ENCODE measurements around the gene KRT15. TPM values are rescaled to one million over a fixed set of nuclear protein-coding genes. Genes with fewer than 3 reads are reported as not detected.

Gene KRT15
- total and polyA plus RNA-seq, 10 of the 15 experiments (the other 5 are each of a cell fraction or from before 2014, with no cell fraction given): 0.06 to 0.17 TPM; not detected in 8

DNA sequence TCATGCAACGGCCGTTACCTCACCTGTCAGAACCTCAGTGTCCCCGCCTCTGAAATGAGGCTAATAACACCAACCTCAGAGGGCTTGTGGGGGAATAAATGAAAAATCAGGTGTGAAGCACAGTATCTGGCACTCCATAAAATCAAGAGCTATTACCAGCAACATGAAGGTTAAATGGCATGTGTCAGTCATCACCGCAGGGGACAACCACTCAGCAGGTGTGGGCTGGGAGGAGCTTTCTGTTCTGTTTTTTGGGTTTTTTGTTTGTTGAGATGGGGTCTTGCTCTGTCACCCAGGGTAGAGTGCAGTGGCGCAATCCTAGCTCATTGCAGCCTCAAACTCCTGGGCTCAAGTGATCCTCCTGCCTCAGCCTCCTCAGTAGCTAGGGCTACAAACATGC lies 26.2 kb upstream of the KRT15 start:
- DNase-seq (ENCODE audit: low read depth, low spot score): no peak
- Histone ChIP-seq H3K9me3 (replicated peaks; ENCODE audit: control insufficient read depth, insufficient read depth, low read length) (no peaks in the 10 kb centered on the region; the same call in 2 of the 3 replicates), H4K20me1 (ENCODE audit: control insufficient read depth, insufficient read depth) (no peaks in the 10 kb centered on the region), H3K36me3 (ENCODE audit: control insufficient read depth in 2 of 2, insufficient read depth in 2 of 2, low read length in 1 of 2) (no peaks in the 10 kb centered on the region), H3K9ac (ENCODE audit: control insufficient read depth, insufficient read depth, low read length) (no peak overlapping the region), H3K4me1 (ENCODE audit: control insufficient read depth, insufficient read depth, low read length) (no peaks in the 10 kb centered on the region), H3K79me2 (ENCODE audit: control insufficient read depth, insufficient read depth, low read length) (no peaks in the 10 kb centered on the region), H3K27ac (ENCODE audit: control insufficient read depth, insufficient read depth) (no peak overlapping the region), H3K27me3 (replicated peaks in 1 of 2; ENCODE audit: control insufficient read depth in 2 of 2, insufficient read depth in 2 of 2, low read length in 1 of 2) (no peaks in the 10 kb centered on the region; a peak in 2 of 4 replicates), H3K4me2 (ENCODE audit: control insufficient read depth, insufficient read depth) (no peak overlapping the region), H3K4me3 (no peak overlapping the region), H2AFZ (ENCODE audit: control insufficient read depth, low read depth, low read length) (no peak overlapping the region)
- no TSS peak for BruUV-seq (replicated peaks)
- 31% methylated on average over 5 of the region's 5 CpGs for WGBS (ENCODE audit: insufficient coverage, insufficient replicate concordance, low lambda C conversion rate, missing lambda C conversion rate)
- ChIA-PET POLR2A (no interaction called here), CTCF (interaction anchor here (0.6 to 1.9 kb wide), 4 partner anchors 104 to 1192 kb away, joined by 3 to 5 read pairs (median 3); no protein-coding TSS in a partner anchor), RAD21 (ENCODE audit: unreplicated experiment) (interaction anchor here (1.2 kb wide), 1 partner anchor 8 kb away, joined by 4 read pairs; no protein-coding TSS in a partner anchor), SMC1A (ENCODE audit: uncharacterized antibody, unreplicated experiment) (interaction anchor here (0.7 to 1.0 kb wide), 3 partner anchors 21 to 123 kb away, joined by 3 read pairs; no protein-coding TSS in a partner anchor)
- no peak for FAIRE-seq
- intact Hi-C loops (cut with micrococcal nuclease; ENCODE audit: unreplicated experiment) (no loop called here), in situ Hi-C loops (cut with MboI) (loop anchor here (5.0 kb wide), 2 partner anchors 117 to 638 kb away; no protein-coding TSS in a partner anchor)
- ATAC-seq: no peak
- TF ChIP-seq, protein P1, sequence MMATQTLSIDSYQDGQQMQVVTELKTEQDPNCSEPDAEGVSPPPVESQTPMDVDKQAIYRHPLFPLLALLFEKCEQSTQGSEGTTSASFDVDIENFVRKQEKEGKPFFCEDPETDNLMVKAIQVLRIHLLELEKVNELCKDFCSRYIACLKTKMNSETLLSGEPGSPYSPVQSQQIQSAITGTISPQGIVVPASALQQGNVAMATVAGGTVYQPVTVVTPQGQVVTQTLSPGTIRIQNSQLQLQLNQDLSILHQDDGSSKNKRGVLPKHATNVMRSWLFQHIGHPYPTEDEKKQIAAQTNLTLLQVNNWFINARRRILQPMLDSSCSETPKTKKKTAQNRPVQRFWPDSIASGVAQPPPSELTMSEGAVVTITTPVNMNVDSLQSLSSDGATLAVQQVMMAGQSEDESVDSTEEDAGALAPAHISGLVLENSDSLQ (IDR thresholded peaks at IDR 0.05): 0 out of 2 replicates have a peak, but pooled peaks have one; percentile 18
- TF ChIP-seq EZH2 (IDR thresholded peaks at IDR 0.05; ENCODE audit: borderline replicate concordance, control insufficient read depth, low read depth, low read length): no peak

DNA sequence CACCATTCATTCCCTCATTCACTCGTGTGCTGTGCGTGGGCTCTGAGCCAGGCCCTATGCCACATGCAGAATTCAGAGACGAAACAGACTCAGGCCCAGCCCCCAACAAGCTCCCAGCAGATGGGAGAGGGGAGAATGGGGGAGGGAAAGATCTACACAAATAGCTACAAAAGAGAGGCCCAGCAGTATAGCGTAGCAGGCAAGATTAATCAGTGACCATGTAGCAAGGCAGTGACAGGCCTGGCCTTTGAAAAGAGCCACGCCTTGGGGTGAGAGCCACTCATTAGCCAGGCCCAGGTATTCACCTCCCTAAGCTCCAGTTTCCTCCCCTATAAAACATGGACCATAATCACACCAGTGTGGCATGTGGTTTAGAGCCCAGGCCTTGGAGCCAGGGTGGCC lies 25.8 kb upstream of the KRT15 start:
- ChIA-PET SMC1A (ENCODE audit: uncharacterized antibody, unreplicated experiment) (interaction anchor here (0.7 to 1.0 kb wide), 2 partner anchors 118 to 123 kb away, joined by 3 read pairs; no protein-coding TSS in a partner anchor), CTCF (interaction anchor here (1.0 to 1.9 kb wide), 3 partner anchors 105 to 687 kb away, joined by 3 to 5 read pairs (median 3); no protein-coding TSS in a partner anchor), POLR2A (no interaction called here), RAD21 (ENCODE audit: unreplicated experiment) (interaction anchor here (1.2 kb wide), 1 partner anchor 9 kb away, joined by 4 read pairs; no protein-coding TSS in a partner anchor)
- Histone ChIP-seq H3K27me3 (replicated peaks in 1 of 2; ENCODE audit: control insufficient read depth in 2 of 2, insufficient read depth in 2 of 2, low read length in 1 of 2) (no peaks in the 10 kb centered on the region; a peak in 3 of 4 replicates), H3K4me3 (no peak overlapping the region), H3K27ac (ENCODE audit: control insufficient read depth, insufficient read depth) (no peak overlapping the region), H3K36me3 (ENCODE audit: control insufficient read depth in 2 of 2, insufficient read depth in 2 of 2, low read length in 1 of 2) (no peaks in the 10 kb centered on the region), H3K9ac (ENCODE audit: control insufficient read depth, insufficient read depth, low read length) (no peak overlapping the region), H4K20me1 (ENCODE audit: control insufficient read depth, insufficient read depth) (no peaks in the 10 kb centered on the region), H2AFZ (ENCODE audit: control insufficient read depth, low read depth, low read length) (no peak overlapping the region), H3K4me2 (ENCODE audit: control insufficient read depth, insufficient read depth) (no peak overlapping the region), H3K9me3 (replicated peaks; ENCODE audit: control insufficient read depth, insufficient read depth, low read length) (no peaks in the 10 kb centered on the region; the same call in 2 of the 3 replicates), H3K4me1 (ENCODE audit: control insufficient read depth, insufficient read depth, low read length) (no peaks in the 10 kb centered on the region), H3K79me2 (ENCODE audit: control insufficient read depth, insufficient read depth, low read length) (no peaks in the 10 kb centered on the region)
- no peak for DNase-seq (ENCODE audit: low read depth, low spot score)
- no TSS peak for BruUV-seq (replicated peaks)
- in situ Hi-C loops (cut with MboI): no loop called here
- ATAC-seq: no peak
- 4% methylated on average over 5 of the region's 5 CpGs for WGBS (ENCODE audit: insufficient coverage, insufficient replicate concordance, low lambda C conversion rate, missing lambda C conversion rate)
- no peak for FAIRE-seq
- intact Hi-C loops (cut with micrococcal nuclease; ENCODE audit: unreplicated experiment): no loop called here
- TF ChIP-seq MEF2B (IDR thresholded peaks at IDR 0.05; ENCODE audit: partially characterized antibody, poor library complexity, severe bottlenecking): no peak
- TF ChIP-seq, protein P2, sequence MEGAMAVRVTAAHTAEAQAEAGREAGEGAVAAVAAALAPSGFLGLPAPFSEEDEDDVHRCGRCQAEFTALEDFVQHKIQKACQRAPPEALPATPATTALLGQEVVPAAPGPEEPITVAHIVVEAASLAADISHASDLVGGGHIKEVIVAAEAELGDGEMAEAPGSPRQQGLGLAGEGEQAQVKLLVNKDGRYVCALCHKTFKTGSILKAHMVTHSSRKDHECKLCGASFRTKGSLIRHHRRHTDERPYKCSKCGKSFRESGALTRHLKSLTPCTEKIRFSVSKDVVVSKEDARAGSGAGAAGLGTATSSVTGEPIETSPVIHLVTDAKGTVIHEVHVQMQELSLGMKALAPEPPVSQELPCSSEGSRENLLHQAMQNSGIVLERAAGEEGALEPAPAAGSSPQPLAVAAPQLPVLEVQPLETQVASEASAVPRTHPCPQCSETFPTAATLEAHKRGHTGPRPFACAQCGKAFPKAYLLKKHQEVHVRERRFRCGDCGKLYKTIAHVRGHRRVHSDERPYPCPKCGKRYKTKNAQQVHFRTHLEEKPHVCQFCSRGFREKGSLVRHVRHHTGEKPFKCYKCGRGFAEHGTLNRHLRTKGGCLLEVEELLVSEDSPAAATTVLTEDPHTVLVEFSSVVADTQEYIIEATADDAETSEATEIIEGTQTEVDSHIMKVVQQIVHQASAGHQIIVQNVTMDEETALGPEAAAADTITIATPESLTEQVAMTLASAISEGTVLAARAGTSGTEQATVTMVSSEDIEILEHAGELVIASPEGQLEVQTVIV (IDR thresholded peaks at IDR 0.05; ENCODE audit: borderline replicate concordance, partially characterized antibody): no peak
- no peak for TF ChIP-seq JUNB (IDR thresholded peaks at IDR 0.05)
- TF ChIP-seq MYC (IDR thresholded peaks at IDR 0.05; ENCODE audit: insufficient read depth, insufficient read length, insufficient replicate concordance, low read length, severe bottlenecking): no peak
- TF ChIP-seq MTA2 (IDR thresholded peaks at IDR 0.05; ENCODE audit: low read depth): no peak
- no peak for TF ChIP-seq TCF3 (IDR thresholded peaks at IDR 0.05; ENCODE audit: borderline replicate concordance, insufficient read depth, low read depth, low read length)
- TF ChIP-seq SPI1 (IDR thresholded peaks at IDR 0.05; ENCODE audit: borderline replicate concordance, insufficient read depth, low read depth, low read length): no peak
- no peak for TF ChIP-seq RUNX3 (IDR thresholded peaks at IDR 0.05; ENCODE audit: low read length)
- TF ChIP-seq CBX3 (IDR thresholded peaks at IDR 0.05; ENCODE audit: borderline replicate concordance, low read depth): no peak
- TF ChIP-seq RAD21 (IDR thresholded peaks at IDR 0.05; ENCODE audit: insufficient read depth, low read depth, low read length): no peak

Data from GM12878 (cell line).